ENCODE measurements around the gene OR2T11. TPM values are rescaled to one million over a fixed set of nuclear protein-coding genes. Genes with fewer than 3 reads are reported as not detected.
"Not testable (repeated sequence)": the region's sequence is repeated elsewhere in the genome, so short reads cannot be mapped to it uniquely, and the experiment has no call there.

OR2T11 gene
- total RNA-seq, result not detected
- long read RNA-seq, result 0 reads

- not testable (repeated sequence) for ATAC-seq
Observed at GRCh38 chr1:248634991-248635390, at the start of gene OR2T11. Gene OR2T11, minus strand, starts transcription at chr1:248635091. Its CDS starts 7,963 bp downstream, at chr1:248627128.

DNA sequence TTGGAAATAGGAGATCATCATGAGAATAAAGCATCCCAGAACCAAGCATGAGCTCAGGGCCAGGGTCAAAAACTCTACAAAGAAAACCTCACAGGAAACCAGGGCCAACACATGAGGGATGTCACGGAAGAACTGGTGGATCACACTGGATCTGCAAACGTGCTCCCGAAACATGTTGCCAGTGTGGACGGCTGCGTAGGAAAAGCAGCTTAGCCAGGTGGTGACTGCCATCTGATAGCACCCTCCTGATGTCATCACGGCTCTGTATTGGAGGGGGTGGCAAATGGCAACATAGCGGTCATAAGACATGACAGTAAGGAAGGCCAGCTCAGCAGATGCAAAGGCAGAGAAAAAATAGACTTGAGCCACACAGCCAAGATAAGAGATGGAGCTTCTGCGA is 46.8 kb upstream of the OR2T11 start:
- Histone ChIP-seq H3K4me3 (no peak overlapping the region), H3K27me3 (no peaks in the 10 kb centered on the region), H3K9me3 (no peaks in the 10 kb centered on the region), H3K27ac (no peak overlapping the region), H3K4me1 (no peaks in the 10 kb centered on the region), H3K36me3 (no peaks in the 10 kb centered on the region)
- TF ChIP-seq, protein P1, sequence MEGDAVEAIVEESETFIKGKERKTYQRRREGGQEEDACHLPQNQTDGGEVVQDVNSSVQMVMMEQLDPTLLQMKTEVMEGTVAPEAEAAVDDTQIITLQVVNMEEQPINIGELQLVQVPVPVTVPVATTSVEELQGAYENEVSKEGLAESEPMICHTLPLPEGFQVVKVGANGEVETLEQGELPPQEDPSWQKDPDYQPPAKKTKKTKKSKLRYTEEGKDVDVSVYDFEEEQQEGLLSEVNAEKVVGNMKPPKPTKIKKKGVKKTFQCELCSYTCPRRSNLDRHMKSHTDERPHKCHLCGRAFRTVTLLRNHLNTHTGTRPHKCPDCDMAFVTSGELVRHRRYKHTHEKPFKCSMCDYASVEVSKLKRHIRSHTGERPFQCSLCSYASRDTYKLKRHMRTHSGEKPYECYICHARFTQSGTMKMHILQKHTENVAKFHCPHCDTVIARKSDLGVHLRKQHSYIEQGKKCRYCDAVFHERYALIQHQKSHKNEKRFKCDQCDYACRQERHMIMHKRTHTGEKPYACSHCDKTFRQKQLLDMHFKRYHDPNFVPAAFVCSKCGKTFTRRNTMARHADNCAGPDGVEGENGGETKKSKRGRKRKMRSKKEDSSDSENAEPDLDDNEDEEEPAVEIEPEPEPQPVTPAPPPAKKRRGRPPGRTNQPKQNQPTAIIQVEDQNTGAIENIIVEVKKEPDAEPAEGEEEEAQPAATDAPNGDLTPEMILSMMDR (IDR thresholded peaks at IDR 0.05), result no peak
- ATAC-seq (no peak), DNase-seq (no peak)
- intact Hi-C loops (cut with DNase I), result no loop called here

More at GRCh38 chr1:248634991-248635390, at the start of gene OR2T11:
- H3K36me3 ChIP-seq; H3K4me1 ChIP-seq; H3K27me3 ChIP-seq; DNase-seq; H3K27ac ChIP-seq; H3K4me3 ChIP-seq; H3K9me3 ChIP-seq; intact Hi-C loops (cut with DNase I): not testable (repeated sequence)

GRCh38 chr1:248670003-248670402 is 35.1 kb upstream of the OR2T11 start:
- H3K4me3 ChIP-seq, result no peak overlapping the region
- TF ChIP-seq, protein P1 (IDR thresholded peaks at IDR 0.05), result no peak
- no peaks in the 10 kb centered on the region for H3K4me1 ChIP-seq
- H3K36me3 ChIP-seq, result no peaks in the 10 kb centered on the region
- H3K9me3 ChIP-seq, result no peaks in the 10 kb centered on the region
- no peak for DNase-seq
- ATAC-seq, result no peak
- H3K27ac ChIP-seq, result no peak overlapping the region
- H3K27me3 ChIP-seq, result no peaks in the 10 kb centered on the region
- intact Hi-C loops (cut with DNase I), result no loop called here

DNA sequence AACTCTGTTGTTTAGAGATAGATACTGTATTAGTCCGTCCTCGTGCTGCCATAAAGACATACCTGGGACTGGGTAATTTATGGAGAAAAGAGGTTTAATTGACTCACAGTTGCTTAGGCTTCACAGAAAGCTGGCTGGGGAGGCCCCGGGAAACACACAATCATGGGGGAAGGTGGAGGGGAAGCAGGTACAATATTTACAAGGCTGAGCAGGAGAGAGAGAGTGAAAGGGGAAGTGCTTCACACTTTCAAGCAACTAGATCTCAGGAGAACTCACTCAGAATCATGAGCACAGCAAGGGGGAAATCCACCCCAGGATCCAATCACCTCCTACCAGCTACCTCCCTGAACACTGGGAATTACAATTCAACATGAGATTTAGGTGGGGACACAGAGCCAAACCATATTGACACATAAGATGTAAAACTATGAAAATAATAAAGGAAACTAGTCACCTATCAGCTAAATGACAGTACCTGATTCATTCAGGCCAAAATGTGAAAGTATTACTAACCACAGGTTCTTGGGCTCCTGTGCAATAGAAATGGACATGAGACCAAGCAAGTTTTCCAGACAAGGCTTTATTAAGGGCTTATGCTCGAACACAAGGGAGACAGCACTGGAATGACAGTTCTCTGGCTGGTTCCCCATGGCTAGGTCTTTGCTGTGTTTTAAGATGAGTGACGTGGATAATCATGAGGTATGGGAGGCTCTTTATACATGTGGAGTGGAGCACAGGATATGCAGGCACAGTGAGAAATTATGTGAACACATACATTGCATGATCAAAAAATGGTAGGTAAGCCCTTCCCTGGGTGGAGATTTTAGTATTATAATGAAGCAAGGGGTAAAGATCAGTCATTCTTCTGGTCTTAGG is 28.8 kb upstream of the OR2T11 start:
- DNase-seq; H3K4me3 ChIP-seq; H3K27me3 ChIP-seq; intact Hi-C loops (cut with DNase I); ATAC-seq; H3K27ac ChIP-seq; H3K4me1 ChIP-seq; H3K9me3 ChIP-seq; H3K36me3 ChIP-seq: not testable (repeated sequence)

DNA sequence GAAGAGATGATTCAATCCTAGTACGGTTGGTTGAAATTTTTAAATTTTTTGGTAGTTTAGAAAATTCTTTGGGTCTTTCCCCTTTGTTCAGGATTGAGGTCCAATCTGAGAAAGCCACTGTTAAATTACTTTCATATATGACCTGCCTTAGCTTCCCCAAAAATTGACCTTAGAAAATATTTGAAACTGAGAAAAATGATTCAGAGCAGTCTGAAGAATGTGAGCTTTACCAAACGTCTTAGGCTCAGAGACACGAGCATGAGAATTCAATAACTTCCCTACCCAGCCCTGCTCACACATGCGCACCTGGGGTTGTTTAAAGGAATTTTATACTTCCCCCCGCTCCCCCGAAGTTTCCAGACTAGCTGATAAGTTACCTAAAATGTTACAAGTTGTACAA is 21.9 kb upstream of the OR2T11 start:
- not testable (repeated sequence) for H3K4me3 ChIP-seq, H3K4me1 ChIP-seq, H3K27ac ChIP-seq, H3K36me3 ChIP-seq, DNase-seq, H3K27me3 ChIP-seq, H3K9me3 ChIP-seq, ATAC-seq
- intact Hi-C loops (cut with DNase I), result loop anchor here (10.0 kb wide), 1 partner anchor 222 kb away; no protein-coding TSS in a partner anchor

DNA sequence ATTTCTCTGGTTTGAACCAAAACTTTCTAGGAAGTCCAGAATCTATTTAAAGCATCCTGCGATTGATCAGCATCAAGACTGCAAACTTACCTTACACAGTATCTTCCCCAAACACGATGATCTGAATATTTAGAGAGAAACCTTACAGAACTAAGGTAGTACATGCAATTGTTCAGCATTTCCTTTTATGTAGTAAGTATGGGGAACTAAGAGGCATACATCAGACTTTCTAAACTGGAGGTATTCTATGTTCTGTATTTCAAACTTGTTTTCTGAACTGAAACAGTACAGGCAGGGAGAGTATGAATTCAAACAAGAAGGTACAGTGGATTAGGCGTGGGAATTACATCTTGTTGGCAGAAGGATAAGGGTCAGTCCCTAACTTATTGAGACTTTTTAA is 20.5 kb upstream of the OR2T11 start, which contains the start of gene OR2T27:
Gene OR2T27, minus strand, starts transcription at position 175 of the 400 bp plus-strand sequence. CDS start 4,644 bp downstream, outside the sequence.
- not testable (repeated sequence) for ATAC-seq, H3K4me1 ChIP-seq, H3K27me3 ChIP-seq, H3K4me3 ChIP-seq, H3K9me3 ChIP-seq, H3K36me3 ChIP-seq, DNase-seq, H3K27ac ChIP-seq
- intact Hi-C loops (cut with DNase I), result loop anchor here (10.0 kb wide), 1 partner anchor 221 kb away; no protein-coding TSS in a partner anchor

DNA sequence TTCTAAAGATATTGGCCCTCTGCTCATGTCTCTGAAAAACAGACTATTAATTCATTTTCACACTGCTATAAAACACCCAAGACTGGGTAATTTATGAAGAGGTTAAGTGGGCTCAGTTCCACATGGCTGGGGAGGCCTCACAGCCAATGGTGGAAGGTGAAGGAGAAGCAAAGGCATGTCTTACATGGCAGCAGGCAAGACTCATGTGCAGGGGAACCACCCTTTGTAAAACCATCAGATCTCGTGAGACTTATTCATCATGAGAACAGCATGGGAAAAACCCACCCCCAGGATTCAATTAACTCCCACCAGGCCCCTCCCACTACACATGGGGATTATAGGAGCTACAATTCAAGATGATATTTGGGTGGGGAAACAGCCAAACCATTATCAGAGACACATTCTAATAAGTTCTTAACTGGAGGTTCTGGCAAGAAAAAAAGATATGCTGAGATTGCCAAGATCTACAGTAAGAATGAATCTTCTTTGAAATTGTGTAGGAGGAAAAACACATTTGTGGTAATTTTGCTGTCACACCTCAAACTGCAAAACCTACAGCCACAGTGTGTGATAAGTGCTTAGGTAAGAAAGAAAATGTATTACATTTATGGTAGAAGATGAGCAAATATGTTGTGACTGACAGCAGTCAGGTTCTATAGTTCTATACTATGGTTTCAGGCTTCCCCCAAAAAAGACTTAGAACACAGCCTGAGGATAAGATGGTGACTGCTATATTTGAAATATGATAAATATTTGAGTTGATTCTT is 14.1 kb upstream of the OR2T11 start:
- DNase-seq; H3K4me1 ChIP-seq; H3K27me3 ChIP-seq; H3K27ac ChIP-seq; intact Hi-C loops (cut with DNase I); H3K36me3 ChIP-seq; ATAC-seq; H3K9me3 ChIP-seq; H3K4me3 ChIP-seq: not testable (repeated sequence)

- H3K4me1 ChIP-seq; H3K27ac ChIP-seq; DNase-seq; ATAC-seq; H3K36me3 ChIP-seq; intact Hi-C loops (cut with DNase I); H3K4me3 ChIP-seq; H3K27me3 ChIP-seq; H3K9me3 ChIP-seq: not testable (repeated sequence)
Observed at GRCh38 chr1:248645178-248645577, 10.3 kb upstream of the OR2T11 start, which contains the start of gene OR2T35. Gene OR2T35, minus strand, starts transcription at chr1:248645278. Its CDS starts 6,020 bp downstream, at chr1:248639258.

DNA sequence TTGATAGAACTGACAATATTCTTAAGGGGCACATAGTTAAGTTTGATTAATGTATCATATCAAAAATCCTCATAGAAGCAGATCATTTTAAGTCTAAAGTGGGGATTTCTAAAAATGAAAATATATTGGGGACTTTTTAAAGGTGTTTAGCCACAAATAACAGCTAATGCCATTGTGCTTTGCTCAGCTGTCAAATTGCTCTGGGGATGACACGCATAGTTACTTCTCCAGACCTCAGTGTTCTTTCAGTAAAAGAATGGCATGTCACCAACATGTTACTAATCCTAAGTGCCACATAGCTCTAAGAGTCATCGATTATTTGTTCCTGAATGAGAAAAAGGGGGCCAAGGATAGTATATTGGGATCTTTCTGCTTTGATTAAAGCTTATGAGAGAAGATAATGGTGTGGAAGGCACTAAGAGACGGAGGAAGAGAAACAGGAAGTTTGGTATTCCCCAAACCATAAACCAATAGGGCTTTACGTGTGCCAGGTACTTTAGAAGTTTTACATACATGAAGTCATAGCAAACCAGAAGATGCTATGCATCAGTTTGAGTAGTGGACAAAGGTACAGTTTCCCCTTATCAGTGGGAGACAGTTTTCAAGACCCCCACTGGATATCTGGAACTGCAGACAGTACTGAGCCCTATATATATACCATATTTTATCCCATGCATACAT is 8.2 kb upstream of the OR2T11 start:
- intact Hi-C loops (cut with DNase I); DNase-seq; H3K27ac ChIP-seq; ATAC-seq; H3K27me3 ChIP-seq; H3K36me3 ChIP-seq; H3K4me3 ChIP-seq; H3K4me1 ChIP-seq; H3K9me3 ChIP-seq: not testable (repeated sequence)

DNA sequence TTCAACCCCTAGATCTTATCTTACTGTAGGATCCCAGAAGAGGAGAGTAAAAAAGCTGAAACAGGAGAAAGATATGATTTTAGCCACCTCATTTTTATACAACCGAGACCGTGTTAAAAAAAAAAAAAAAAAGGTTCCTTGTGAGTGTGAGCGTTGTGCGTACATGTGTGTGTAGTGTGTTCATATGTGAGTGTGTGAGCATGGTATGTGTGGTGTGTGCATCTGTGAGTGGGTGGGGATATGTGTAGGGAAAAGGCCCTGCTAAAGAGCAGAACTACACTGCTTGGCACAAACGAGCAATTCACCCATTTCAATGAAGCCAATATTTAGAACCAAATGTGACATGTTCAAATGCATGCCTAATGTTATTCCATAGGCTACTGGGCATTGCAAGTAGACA is 6.7 kb upstream of the OR2T11 start:
- intact Hi-C loops (cut with DNase I), result not testable (repeated sequence)

GRCh38 chr1:248640906-248641305 is 6.0 kb upstream of the OR2T11 start:
- DNase-seq; H3K4me3 ChIP-seq; intact Hi-C loops (cut with DNase I); H3K4me1 ChIP-seq; H3K27ac ChIP-seq; H3K27me3 ChIP-seq; H3K9me3 ChIP-seq; H3K36me3 ChIP-seq; ATAC-seq: not testable (repeated sequence)

More for the DNA sequence above, 6.7 kb upstream of the OR2T11 start:
- not testable (repeated sequence) for DNase-seq, ATAC-seq, H3K27ac ChIP-seq, H3K36me3 ChIP-seq, H3K9me3 ChIP-seq, H3K4me3 ChIP-seq, H3K4me1 ChIP-seq, H3K27me3 ChIP-seq
